ENCODE results near the gene CCDC110.

DNA sequence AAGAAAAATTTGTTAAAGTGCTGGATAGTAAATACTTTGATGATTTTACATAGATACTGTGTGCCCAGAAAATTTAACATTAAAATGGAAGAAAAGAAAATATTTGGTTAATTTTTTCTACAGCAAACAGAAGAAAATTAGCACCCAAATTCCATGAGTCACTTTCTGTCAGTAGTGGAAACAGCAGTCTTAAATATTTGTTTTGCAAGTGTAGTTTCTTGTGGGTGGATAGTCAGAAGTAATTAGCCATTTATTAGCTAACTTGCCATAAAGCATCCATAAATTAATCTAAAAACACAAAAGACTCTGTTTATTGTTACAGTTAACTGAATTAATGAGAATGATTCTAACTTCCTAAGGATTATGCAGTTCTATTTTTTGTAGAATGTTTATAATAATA is 36.1 kb downstream of the CCDC110 start:
- TF ChIP-seq EZH2 (IDR thresholded peaks at IDR 0.05; ENCODE audit: insufficient read depth, poor library complexity, severe bottlenecking) (no peak), EZH2phosphoT487 (IDR thresholded peaks at IDR 0.05; ENCODE audit: insufficient read depth, low read depth) (no peak)
